ENCODE results near the gene ITM2C. TPM values are rescaled to one million over a fixed set of nuclear protein-coding genes. Genes with fewer than 3 reads are reported as not detected.

The ITM2C gene
- total and polyA plus RNA-seq, 2 of the 8 experiments (the other 6 are each of a cell fraction or from before 2014, with no cell fraction given) = 362 to 742 TPM

GRCh38 chr2:230907361-230908091 lies 42.8 kb downstream of the ITM2C start:
- CTCF ChIA-PET (ENCODE audit: partially characterized antibody) = interaction anchor here (0.9 to 21.7 kb wide), 7 partner anchors 12 to 106 kb away, joined by 3 to 332 read pairs (median 4); partner anchors contain the start of gene GPR55
- H3K18ac ChIP-seq (ENCODE audit: extremely low read depth, low read length) = no peak overlapping the region
- H4K20me1 ChIP-seq (replicated peaks in 1 of 2; ENCODE audit: control insufficient read depth in 1 of 2, insufficient read depth in 2 of 2, low read length in 2 of 2) = no peaks in the 10 kb centered on the region
- H3K23me2 ChIP-seq (ENCODE audit: low read depth, low read length) = no peaks in the 10 kb centered on the region
- no peak overlapping the region; the same call in 1 of the 2 replicates for H4K8ac ChIP-seq (ENCODE audit: extremely low read depth, insufficient read depth, low read length)
- no peak overlapping the region for H2AFZ ChIP-seq (ENCODE audit: low read length)
- H3K4me1 ChIP-seq (replicated peaks in 1 of 4; ENCODE audit: control insufficient read depth in 3 of 4, insufficient read depth in 4 of 4, low read length in 3 of 4) = peaks cover 4 to 23% (median 19%) of the 10 kb centered on the region in 4 experiments
- H3K56ac ChIP-seq (replicated peaks; ENCODE audit: insufficient read length, low read depth, low read length) = no peak overlapping the region
- H3K4ac ChIP-seq (replicated peaks; ENCODE audit: insufficient read length, low read depth, low read length) = no peak overlapping the region
- no peaks in the 10 kb centered on the region for H3K9me3 ChIP-seq (ENCODE audit: insufficient read depth in 2 of 2, low read depth in 1 of 2, low read length in 1 of 2)
- no peak overlapping the region for H3K23ac ChIP-seq (ENCODE audit: insufficient read length)
- H3K79me1 ChIP-seq (ENCODE audit: low read depth, low read length) = no peaks in the 10 kb centered on the region
- no peak overlapping the region for H4K5ac ChIP-seq (ENCODE audit: insufficient read length, low read depth, low read length)
- WGBS, 2 experiments (ENCODE audit: extremely low coverage in 1 of 2, insufficient coverage in 1 of 2, insufficient read length in 1 of 2, insufficient replicate concordance in 2 of 2, low coverage in 1 of 2, low lambda C conversion rate in 2 of 2, missing lambda C conversion rate in 1 of 2) = 88% methylated on average over 16 of the region's 16 CpGs; no CpG with 5 or more reads in 1 of the 2 experiments
- FAIRE-seq (no peak), DNase-seq (ENCODE audit: low read depth in 1 of 2, low spot score in 2 of 2) (no peak)
- H2BK120ac ChIP-seq (replicated peaks; ENCODE audit: low read depth, low read length) = no peak overlapping the region
- H2BK20ac ChIP-seq (ENCODE audit: low read length) = no peak overlapping the region
- peaks cover 0 to 11% (median 0%) of the 10 kb centered on the region in 4 experiments; a peak in 3 of 7 replicates for H3K27me3 ChIP-seq (replicated peaks in 1 of 4; ENCODE audit: control insufficient read depth in 3 of 4, extremely low read depth in 1 of 4, insufficient read depth in 3 of 4, low read length in 3 of 4)
- H2BK5ac ChIP-seq (ENCODE audit: low read depth, low read length) = peak overlapping the region; percentile 39; the same call in 1 of the 2 replicates
- no peak overlapping the region for H2AK5ac ChIP-seq (ENCODE audit: low read depth, low read length)
- no peaks in the 10 kb centered on the region for H3K36me3 ChIP-seq (ENCODE audit: control insufficient read depth in 2 of 4, insufficient read depth in 4 of 4, low read length in 3 of 4)
- 0 out of 2 replicates have a peak overlapping the region, but pooled peaks have one; percentile 25 for H2BK15ac ChIP-seq (ENCODE audit: low read length)
- POLR2A ChIA-PET (ENCODE audit: partially characterized antibody) = interaction anchor here (1.2 kb wide), 1 partner anchor 11 kb away, joined by 3 read pairs; no protein-coding TSS in a partner anchor
- peak overlapping the region; percentile 30 for H4K91ac ChIP-seq (replicated peaks; ENCODE audit: insufficient read length, low read length)
- H3K9ac ChIP-seq (replicated peaks in 1 of 4; ENCODE audit: extremely low read depth in 1 of 4, low read depth in 3 of 4, low read length in 3 of 4) = no peak overlapping the region
- H3K79me2 ChIP-seq (ENCODE audit: control insufficient read depth in 1 of 2, insufficient read depth in 2 of 2, low read length in 2 of 2) = no peaks in the 10 kb centered on the region
- no peak overlapping the region for H3K4me3 ChIP-seq (ENCODE audit: extremely low read depth in 1 of 4, insufficient read depth in 2 of 4, low read depth in 3 of 4, low read length in 4 of 4)
- H3K27ac ChIP-seq (ENCODE audit: low read depth, low read length) = no peak overlapping the region
- H3K14ac ChIP-seq (ENCODE audit: insufficient read length) = no peak overlapping the region
- peak overlapping the region; percentile 81; the same call in 1 of the 2 replicates for H2BK12ac ChIP-seq (ENCODE audit: low read depth, low read length)
- no peak overlapping the region for H3K4me2 ChIP-seq (ENCODE audit: insufficient read depth in 1 of 2, low read depth in 2 of 2, low read length in 2 of 2)
- TF ChIP-seq RAD21 (IDR thresholded peaks at IDR 0.05 in 1 of 2, conservative IDR thresholded peaks at IDR 0.05 in 1 of 2; ENCODE audit: low read depth in 2 of 2, low read length in 2 of 2) = no peak
- no peak for TF ChIP-seq HDAC2 (IDR thresholded peaks at IDR 0.05; ENCODE audit: borderline replicate concordance in 1 of 2, low read depth in 2 of 2, low read length in 2 of 2)
- TF ChIP-seq SUZ12 (IDR thresholded peaks at IDR 0.05; ENCODE audit: low read length) = no peak
- no peak for TF ChIP-seq SIN3A (conservative IDR thresholded peaks at IDR 0.05 in 1 of 2, IDR thresholded peaks at IDR 0.05 in 1 of 2; ENCODE audit: low read depth in 1 of 2, low read length in 2 of 2)
- TF ChIP-seq JUN (IDR thresholded peaks at IDR 0.05; ENCODE audit: low read depth, low read length) = no peak
- TF ChIP-seq BRCA1 (IDR thresholded peaks at IDR 0.05; ENCODE audit: low read depth, low read length) = no peak
- TF ChIP-seq, protein P1, sequence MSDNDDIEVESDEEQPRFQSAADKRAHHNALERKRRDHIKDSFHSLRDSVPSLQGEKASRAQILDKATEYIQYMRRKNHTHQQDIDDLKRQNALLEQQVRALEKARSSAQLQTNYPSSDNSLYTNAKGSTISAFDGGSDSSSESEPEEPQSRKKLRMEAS (IDR thresholded peaks at IDR 0.05) = no peak
- TF ChIP-seq BCL11A (IDR thresholded peaks at IDR 0.05; ENCODE audit: low read depth in 2 of 2, low read length in 2 of 2) = no peak
- TF ChIP-seq ATF3 (IDR thresholded peaks at IDR 0.05; ENCODE audit: insufficient read depth, low read depth, low read length) = no peak
